ENCODE measurements around the gene MSI2.

Gene MSI2

GRCh38 chr17:57270801-57271245, 14.5 kb downstream of the MSI2 start:
- no peak for DNase-seq (ENCODE audit: low spot score)

- DNase-seq (ENCODE audit: low spot score): no peak
Observed at GRCh38 chr17:57271821-57272220, 15.5 kb downstream of the MSI2 start.

GRCh38 chr17:57273490-57273889, 17.2 kb downstream of the MSI2 start:
- DNase-seq (ENCODE audit: low spot score): no peak

GRCh38 chr17:57274162-57274561, 17.8 kb downstream of the MSI2 start:
- no peak for DNase-seq (ENCODE audit: low spot score)

GRCh38 chr17:57275071-57275764, 18.9 kb downstream of the MSI2 start:
- DNase-seq (ENCODE audit: low spot score): no peak

GRCh38 chr17:57276621-57277020, 20.3 kb downstream of the MSI2 start:
- DNase-seq (ENCODE audit: low spot score): no peak

GRCh38 chr17:57277923-57278604, 21.7 kb downstream of the MSI2 start:
- DNase-seq (ENCODE audit: low spot score): no peak

GRCh38 chr17:57278740-57279387, 22.5 kb downstream of the MSI2 start:
- no peak for DNase-seq (ENCODE audit: low spot score)

GRCh38 chr17:57279432-57279831, 23.1 kb downstream of the MSI2 start:
- no peak for DNase-seq (ENCODE audit: low spot score)

GRCh38 chr17:57281887-57282286, 25.6 kb downstream of the MSI2 start:
- peak; percentile 47 for DNase-seq (ENCODE audit: low spot score)

GRCh38 chr17:57282296-57282695, 26.0 kb downstream of the MSI2 start:
- no peak for DNase-seq (ENCODE audit: low spot score)

GRCh38 chr17:57283203-57283971, 27.1 kb downstream of the MSI2 start:
- no peak for DNase-seq (ENCODE audit: low spot score)

GRCh38 chr17:57284583-57284982, 28.3 kb downstream of the MSI2 start:
- no peak for DNase-seq (ENCODE audit: low spot score)

GRCh38 chr17:57284984-57285646, 28.8 kb downstream of the MSI2 start:
- peak; percentile 62 for DNase-seq (ENCODE audit: low spot score)

- DNase-seq (ENCODE audit: low spot score): no peak
Observed at GRCh38 chr17:57285701-57286100, 29.4 kb downstream of the MSI2 start.

GRCh38 chr17:57286399-57287105, 30.2 kb downstream of the MSI2 start:
- no peak for DNase-seq (ENCODE audit: low spot score)

- DNase-seq (ENCODE audit: low spot score): no peak
Observed at GRCh38 chr17:57288040-57288772, 31.9 kb downstream of the MSI2 start.

GRCh38 chr17:57288773-57289121, 32.4 kb downstream of the MSI2 start:
- no peak for DNase-seq (ENCODE audit: low spot score)

GRCh38 chr17:57289130-57289529, 32.8 kb downstream of the MSI2 start:
- DNase-seq (ENCODE audit: low spot score): no peak

- DNase-seq (ENCODE audit: low spot score): no peak
Observed at GRCh38 chr17:57289613-57290012, 33.3 kb downstream of the MSI2 start.

GRCh38 chr17:57290981-57291380, 34.7 kb downstream of the MSI2 start:
- DNase-seq (ENCODE audit: low spot score): no peak

All from activated CD4-positive, alpha-beta T cell treated with anti-CD3 and anti-CD28 coated beads, Interleukin-2, Interleukin-4, amounts not matched to agents 100 ng/mL and 50 ng/mL, durations not matched to agents 16 hours and 8 hours (primary cell).